Endothelial cell of umbilical vein (primary cell): ENCODE results near the gene MPG. TPM values are rescaled to one million over a fixed set of nuclear protein-coding genes. Genes with fewer than 3 reads are reported as not detected.

Experiments used
- BruUV-seq: library from RNA; stranded (reverse); fragments of 400-500 nt; replicated peaks from 2 replicates; lab custom pipeline; 2021; lab: Mats Ljungman, UMichigan
- CTCF ChIA-PET: fragments of 300-600, 350-600 bp; sonication (Branson Sonifier 250); formaldehyde crosslinking; loops from one replicate; lab custom pipeline; 2021; ENCODE audit warnings: antibody characterized with exemption, inconsistent platforms; lab: Charles Lee
- POLR2A ChIA-PET: fragments of 300-600, 350-600 bp; sonication (Branson Sonifier 250); formaldehyde crosslinking; loops from one replicate; lab custom pipeline; 2021; ENCODE audit warnings: antibody characterized with exemption, inconsistent platforms; lab: Charles Lee
- DNase-seq: peaks from one replicate; pipeline ENCODE4 v3.0.0-alpha.2; 2011; ENCODE audit warnings: low read depth, low spot score
- FAIRE-seq: peaks from 2 replicates; lab custom pipeline; 2011; peaks lifted over from hg19 to GRCh38; lab: Jason Lieb, UNC
- H2AFZ ChIP-seq: 2 replicates; pipeline ENCODE4 v1.6.0; 2012; ENCODE audit warnings: low read depth, low read length, control low read depth, inconsistent platforms
- H3K27ac ChIP-seq: 2 replicates; pipeline ENCODE4 v1.5.1; 2011; ENCODE audit warnings: low read depth, mild to moderate bottlenecking, control low read depth, low read length, moderate library complexity; ENCODE audit not compliant: insufficient read depth
- H3K27me3 ChIP-seq, 2 experiments: 2 replicates each; pipeline versions ENCODE4 v1.6.0 to v1.6.1; 2011; ENCODE audit warnings: low read length in 2 of 2, mixed read lengths in 1 of 2; ENCODE audit not compliant: control insufficient read depth in 2 of 2, insufficient read depth in 2 of 2
- H3K36me3 ChIP-seq, 2 experiments: 2 replicates in 1 of 2; 3 replicates in 1 of 2; pipeline ENCODE4 v1.5.1; 2011; ENCODE audit warnings: low read length in 2 of 2, mild to moderate bottlenecking in 1 of 2, moderate library complexity in 1 of 2; ENCODE audit not compliant: control insufficient read depth in 2 of 2, insufficient read depth in 2 of 2; ENCODE audit errors: extremely low read depth in 1 of 2
- H3K4me1 ChIP-seq: 3 replicates; pipeline ENCODE4 v1.5.1; 2011; ENCODE audit warnings: mild to moderate bottlenecking, low read length; ENCODE audit not compliant: control insufficient read depth, insufficient read depth; ENCODE audit errors: extremely low read depth
- H3K4me2 ChIP-seq: 2 replicates; pipeline ENCODE4 v1.6.1; 2011; ENCODE audit warnings: low read length, control low read depth, mixed read lengths; ENCODE audit not compliant: insufficient read depth
- H3K4me3 ChIP-seq, 3 experiments: fragments of 200-600 bp in 1 of 3; sonication (generic), shearing (Covaris generic) in 1 of 3; replicated peaks in 1 of 3; 2 replicates each; pipeline ENCODE4 v1.5.1; 2011 to 2016; ENCODE audit warnings: control low read depth in 3 of 3, low read length in 3 of 3, mild to moderate bottlenecking in 2 of 3, inconsistent platforms in 1 of 3, low read depth in 1 of 3, moderate library complexity in 1 of 3; ENCODE audit not compliant: insufficient read depth in 1 of 3
- H3K79me2 ChIP-seq: 2 replicates; pipeline ENCODE4 v1.6.0; 2012; ENCODE audit warnings: low read length, inconsistent platforms; ENCODE audit not compliant: control insufficient read depth, insufficient read depth
- H3K9ac ChIP-seq: replicated peaks from 2 replicates; pipeline ENCODE3; 2011; ENCODE audit warnings: low read length, control low read depth; ENCODE audit not compliant: insufficient read depth; ENCODE audit errors: extremely low read depth
- H3K9me1 ChIP-seq: replicated peaks from 3 replicates; pipeline ENCODE4 v1.6.0; 2011; ENCODE audit warnings: mild to moderate bottlenecking, low read length; ENCODE audit not compliant: control insufficient read depth, insufficient read depth; ENCODE audit errors: extremely low read depth
- H3K9me3 ChIP-seq: replicated peaks from 2 replicates; pipeline ENCODE4 v1.5.1; 2012; ENCODE audit warnings: low read length, inconsistent platforms; ENCODE audit not compliant: control insufficient read depth, insufficient read depth
- H4K20me1 ChIP-seq: replicated peaks from 2 replicates; pipeline ENCODE3; 2011; ENCODE audit warnings: mild to moderate bottlenecking, low read length; ENCODE audit not compliant: control insufficient read depth, insufficient read depth; ENCODE audit errors: extremely low read depth
- JUN ChIP-seq: IDR thresholded peaks from 2 replicates; pipeline ENCODE4 v1.6.1; 2011; ENCODE audit warnings: borderline replicate concordance, low read depth; ENCODE audit not compliant: insufficient read length, insufficient read depth
- MAX ChIP-seq: IDR thresholded peaks from 2 replicates; pipeline ENCODE4 v1.6.1; 2011; ENCODE audit not compliant: insufficient read depth, insufficient read length
- POLR2A ChIP-seq: IDR thresholded peaks from 2 replicates; pipeline ENCODE4 v1.6.1; 2012; ENCODE audit warnings: low read depth, mild to moderate bottlenecking, control low read depth, low read length
- dilution Hi-C: fragments of 300-500 bp; cut with MboI; formaldehyde crosslinking; loops from one replicate; pipeline ENCODE4 v1.15.0; 2019; ENCODE audit warnings: low sequenced_read_pairs; ENCODE audit not compliant: extremely low pct_ligation_motif_present
- intact Hi-C: fragments of 100-400 bp; cut with micrococcal nuclease; formaldehyde crosslinking; loops from one replicate; pipeline ENCODE4 v1.10.0; 2022
- polyA plus RNA-seq, 4 experiments: library from polyadenylated mRNA; depleted of rRNA in 3 of 4; stranded (reverse) in 3 of 4; unstranded in 1 of 4; fragments of >200 nt; gene quantifications; 2 replicates each; pipeline versions ENCODE4 v1.2.1 to v1.2.3, GENCODE V29; 2011 to 2012; ENCODE audit warnings: missing spikeins in 1 of 4
- total RNA-seq: library from RNA; stranded (reverse); gene quantifications from 2 replicates; pipeline ENCODE4 v1.2.3, GENCODE V29; 2021

Gene MPG
- total and polyA plus RNA-seq, 2 donors (not counting 3 experiments of a cell fraction or from before 2014, with no cell fraction given): 70.5 to 140 TPM

GRCh38 chr16:34648-34987 lies 43.4 kb upstream of the MPG start:
- no peak for TF ChIP-seq POLR2A
- H3K9me3 ChIP-seq: no peaks in the 10 kb centered on the region
- no peaks in the 10 kb centered on the region for H3K27me3 ChIP-seq
- H3K27ac ChIP-seq: no peak overlapping the region
- CTCF ChIA-PET: no interaction called here
- dilution Hi-C loops (no loop called here), intact Hi-C loops (no loop called here)
- no peaks in the 10 kb centered on the region for H3K9me1 ChIP-seq
- no peaks in the 10 kb centered on the region for H3K36me3 ChIP-seq
- no peak overlapping the region for H3K9ac ChIP-seq
- no peaks in the 10 kb centered on the region for H3K4me1 ChIP-seq
- DNase-seq (no peak), FAIRE-seq (no peak)
- H4K20me1 ChIP-seq: no peaks in the 10 kb centered on the region
- no peak overlapping the region for H3K4me2 ChIP-seq
- no peak overlapping the region for H2AFZ ChIP-seq
- POLR2A ChIA-PET: no interaction called here
- BruUV-seq: no TSS peak
- H3K79me2 ChIP-seq: no peaks in the 10 kb centered on the region
- H3K4me3 ChIP-seq: no peak overlapping the region

- H2AFZ ChIP-seq: no peak overlapping the region
- no peak overlapping the region for H3K4me2 ChIP-seq
- no peak overlapping the region for H3K9ac ChIP-seq
- H3K9me3 ChIP-seq: no peaks in the 10 kb centered on the region
- no peaks in the 10 kb centered on the region for H3K4me1 ChIP-seq
- no peaks in the 10 kb centered on the region for H3K9me1 ChIP-seq
- no peak overlapping the region for H3K4me3 ChIP-seq
- intact Hi-C loops (no loop called here), dilution Hi-C loops (no loop called here)
- H3K36me3 ChIP-seq: no peaks in the 10 kb centered on the region
- ChIA-PET POLR2A (no interaction called here), CTCF (no interaction called here)
- H3K27ac ChIP-seq: no peak overlapping the region
- BruUV-seq: no TSS peak
- H3K79me2 ChIP-seq: no peaks in the 10 kb centered on the region
- no peaks in the 10 kb centered on the region for H4K20me1 ChIP-seq
- no peaks in the 10 kb centered on the region for H3K27me3 ChIP-seq
- no peak for FAIRE-seq
- TF ChIP-seq JUN: no peak
- no peak for TF ChIP-seq MAX
- DNase-seq: no peak
These were observed 42.9 kb upstream of the MPG start for GRCh38 chr16:35011-35677.
